Measurements from ENCODE around the gene PLA2R1. TPM values are rescaled to one million over a fixed set of nuclear protein-coding genes. Genes with fewer than 3 reads are reported as not detected.

Gene PLA2R1
- polyA plus RNA-seq, 1 donor from 2014 or later = 0.69 TPM

GRCh38 chr2:160060297-160060696 lies 2.1 kb downstream of the PLA2R1 start:
- Histone ChIP-seq H3K36me3 (ENCODE audit: insufficient read depth, low read length) (no peaks in the 10 kb centered on the region), H3K4me2 (ENCODE audit: low read length) (no peak overlapping the region), H3K9ac (ENCODE audit: low read length) (no peak overlapping the region), H3K9me2 (ENCODE audit: insufficient read depth, low read length) (no peaks in the 10 kb centered on the region), H3K27me3 (ENCODE audit: insufficient read depth, low read depth, low read length) (peaks cover 37% of the 10 kb centered on the region), H3K27ac (ENCODE audit: low read length) (no peak overlapping the region), H3K4me3 (ENCODE audit: low read length) (no peak overlapping the region), H2AFZ (ENCODE audit: low read depth, low read length) (no peak overlapping the region), H3K79me2 (replicated peaks; ENCODE audit: insufficient read depth, low read length) (no peaks in the 10 kb centered on the region), H3K9me3 (ENCODE audit: low read length) (peaks cover 3% of the 10 kb centered on the region), H4K20me1 (ENCODE audit: insufficient read depth) (no peaks in the 10 kb centered on the region), H3F3A (ENCODE audit: insufficient read depth, low read length, poor library complexity, severe bottlenecking) (no peaks in the 10 kb centered on the region)
- TF ChIP-seq MXI1 (conservative IDR thresholded peaks at IDR 0.05; ENCODE audit: poor library complexity, severe bottlenecking) (no peak), SMC3 (conservative IDR thresholded peaks at IDR 0.05; ENCODE audit: poor library complexity) (no peak), EP300 (conservative IDR thresholded peaks at IDR 0.05; ENCODE audit: poor library complexity, severe bottlenecking) (no peak), EZH2 (IDR thresholded peaks at IDR 0.05; ENCODE audit: borderline replicate concordance, insufficient read depth, low read length, poor library complexity, severe bottlenecking) (no peak), TAF1 (IDR thresholded peaks at IDR 0.05; ENCODE audit: low read depth) (no peak), RAD21 (conservative IDR thresholded peaks at IDR 0.05) (no peak), POLR2AphosphoS5 (IDR thresholded peaks at IDR 0.05) (no peak)
- TF ChIP-seq, protein P1, sequence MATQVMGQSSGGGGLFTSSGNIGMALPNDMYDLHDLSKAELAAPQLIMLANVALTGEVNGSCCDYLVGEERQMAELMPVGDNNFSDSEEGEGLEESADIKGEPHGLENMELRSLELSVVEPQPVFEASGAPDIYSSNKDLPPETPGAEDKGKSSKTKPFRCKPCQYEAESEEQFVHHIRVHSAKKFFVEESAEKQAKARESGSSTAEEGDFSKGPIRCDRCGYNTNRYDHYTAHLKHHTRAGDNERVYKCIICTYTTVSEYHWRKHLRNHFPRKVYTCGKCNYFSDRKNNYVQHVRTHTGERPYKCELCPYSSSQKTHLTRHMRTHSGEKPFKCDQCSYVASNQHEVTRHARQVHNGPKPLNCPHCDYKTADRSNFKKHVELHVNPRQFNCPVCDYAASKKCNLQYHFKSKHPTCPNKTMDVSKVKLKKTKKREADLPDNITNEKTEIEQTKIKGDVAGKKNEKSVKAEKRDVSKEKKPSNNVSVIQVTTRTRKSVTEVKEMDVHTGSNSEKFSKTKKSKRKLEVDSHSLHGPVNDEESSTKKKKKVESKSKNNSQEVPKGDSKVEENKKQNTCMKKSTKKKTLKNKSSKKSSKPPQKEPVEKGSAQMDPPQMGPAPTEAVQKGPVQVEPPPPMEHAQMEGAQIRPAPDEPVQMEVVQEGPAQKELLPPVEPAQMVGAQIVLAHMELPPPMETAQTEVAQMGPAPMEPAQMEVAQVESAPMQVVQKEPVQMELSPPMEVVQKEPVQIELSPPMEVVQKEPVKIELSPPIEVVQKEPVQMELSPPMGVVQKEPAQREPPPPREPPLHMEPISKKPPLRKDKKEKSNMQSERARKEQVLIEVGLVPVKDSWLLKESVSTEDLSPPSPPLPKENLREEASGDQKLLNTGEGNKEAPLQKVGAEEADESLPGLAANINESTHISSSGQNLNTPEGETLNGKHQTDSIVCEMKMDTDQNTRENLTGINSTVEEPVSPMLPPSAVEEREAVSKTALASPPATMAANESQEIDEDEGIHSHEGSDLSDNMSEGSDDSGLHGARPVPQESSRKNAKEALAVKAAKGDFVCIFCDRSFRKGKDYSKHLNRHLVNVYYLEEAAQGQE (IDR thresholded peaks at IDR 0.05; ENCODE audit: borderline replicate concordance) = no peak
- TF ChIP-seq, protein P2, sequence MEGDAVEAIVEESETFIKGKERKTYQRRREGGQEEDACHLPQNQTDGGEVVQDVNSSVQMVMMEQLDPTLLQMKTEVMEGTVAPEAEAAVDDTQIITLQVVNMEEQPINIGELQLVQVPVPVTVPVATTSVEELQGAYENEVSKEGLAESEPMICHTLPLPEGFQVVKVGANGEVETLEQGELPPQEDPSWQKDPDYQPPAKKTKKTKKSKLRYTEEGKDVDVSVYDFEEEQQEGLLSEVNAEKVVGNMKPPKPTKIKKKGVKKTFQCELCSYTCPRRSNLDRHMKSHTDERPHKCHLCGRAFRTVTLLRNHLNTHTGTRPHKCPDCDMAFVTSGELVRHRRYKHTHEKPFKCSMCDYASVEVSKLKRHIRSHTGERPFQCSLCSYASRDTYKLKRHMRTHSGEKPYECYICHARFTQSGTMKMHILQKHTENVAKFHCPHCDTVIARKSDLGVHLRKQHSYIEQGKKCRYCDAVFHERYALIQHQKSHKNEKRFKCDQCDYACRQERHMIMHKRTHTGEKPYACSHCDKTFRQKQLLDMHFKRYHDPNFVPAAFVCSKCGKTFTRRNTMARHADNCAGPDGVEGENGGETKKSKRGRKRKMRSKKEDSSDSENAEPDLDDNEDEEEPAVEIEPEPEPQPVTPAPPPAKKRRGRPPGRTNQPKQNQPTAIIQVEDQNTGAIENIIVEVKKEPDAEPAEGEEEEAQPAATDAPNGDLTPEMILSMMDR (IDR thresholded peaks at IDR 0.05; ENCODE audit: poor library complexity, severe bottlenecking) = no peak

GRCh38 chr2:160057356-160057755 lies 5.1 kb downstream of the PLA2R1 start:
- no peak overlapping the region for H3K4me3 ChIP-seq (ENCODE audit: low read length)
- TF ChIP-seq SMC3 (conservative IDR thresholded peaks at IDR 0.05; ENCODE audit: poor library complexity) (no peak), POLR2AphosphoS5 (IDR thresholded peaks at IDR 0.05) (no peak), EZH2 (IDR thresholded peaks at IDR 0.05; ENCODE audit: borderline replicate concordance, insufficient read depth, low read length, poor library complexity, severe bottlenecking) (no peak), EP300 (conservative IDR thresholded peaks at IDR 0.05; ENCODE audit: poor library complexity, severe bottlenecking) (no peak), TAF1 (IDR thresholded peaks at IDR 0.05; ENCODE audit: low read depth) (no peak), MXI1 (conservative IDR thresholded peaks at IDR 0.05; ENCODE audit: poor library complexity, severe bottlenecking) (no peak), RAD21 (conservative IDR thresholded peaks at IDR 0.05) (no peak)
- TF ChIP-seq, protein P1 (IDR thresholded peaks at IDR 0.05; ENCODE audit: borderline replicate concordance) = no peak
- TF ChIP-seq, protein P2 (IDR thresholded peaks at IDR 0.05; ENCODE audit: poor library complexity, severe bottlenecking) = no peak
- H3K27ac ChIP-seq (ENCODE audit: low read length) = no peak overlapping the region
- H3K36me3 ChIP-seq (ENCODE audit: insufficient read depth, low read length) = no peaks in the 10 kb centered on the region
- H2AFZ ChIP-seq (ENCODE audit: low read depth, low read length) = no peak overlapping the region
- H3F3A ChIP-seq (ENCODE audit: insufficient read depth, low read length, poor library complexity, severe bottlenecking) = no peaks in the 10 kb centered on the region
- H3K9ac ChIP-seq (ENCODE audit: low read length) = no peak overlapping the region
- no peaks in the 10 kb centered on the region for H3K79me2 ChIP-seq (replicated peaks; ENCODE audit: insufficient read depth, low read length)
- peaks cover 3% of the 10 kb centered on the region for H3K9me3 ChIP-seq (ENCODE audit: low read length)
- H3K9me2 ChIP-seq (ENCODE audit: insufficient read depth, low read length) = no peaks in the 10 kb centered on the region
- no peak overlapping the region for H3K4me2 ChIP-seq (ENCODE audit: low read length)
- H4K20me1 ChIP-seq (ENCODE audit: insufficient read depth) = no peaks in the 10 kb centered on the region
- H3K27me3 ChIP-seq (ENCODE audit: insufficient read depth, low read depth, low read length) = peaks cover 20% of the 10 kb centered on the region

All from neural cell (in vitro differentiated cells).